HL-60 (cell line): ENCODE data around the gene BICDL2.

Experiments used
- DNase-seq, 2 experiments: peaks; one replicate each; pipeline ENCODE4 v3.0.0-alpha.2; 2010 to 2020; ENCODE audit warnings: low read depth in 1 of 2, low spot score in 1 of 2
- H3K27ac ChIP-seq: fragments of 250-450 bp; sonication (Bioruptor Pico); replicated peaks from 2 replicates; pipeline ENCODE4 v1.5.1; 2020; ENCODE audit warnings: mild to moderate bottlenecking, moderate library complexity
- H3K27me3 ChIP-seq: fragments of 250-450 bp; sonication (Bioruptor Pico); 2 replicates; pipeline ENCODE4 v1.5.1; 2021; ENCODE audit warnings: mild to moderate bottlenecking, moderate library complexity; ENCODE audit not compliant: insufficient read depth, poor library complexity, severe bottlenecking
- H3K4me3 ChIP-seq: replicated peaks from 2 replicates; pipeline ENCODE4 v1.5.1; 2011; ENCODE audit warnings: mild to moderate bottlenecking, control low read depth, low read length; ENCODE audit not compliant: insufficient read depth
- CTCF ChIP-seq: IDR thresholded peaks from one replicate; pipeline ENCODE4 v1.5.1; 2011; ENCODE audit warnings: low read length, control low read depth, inconsistent platforms; ENCODE audit not compliant: insufficient read depth
- GABPA ChIP-seq: IDR thresholded peaks from 2 replicates; pipeline ENCODE4 v1.6.1; 2012; ENCODE audit warnings: low read depth
- POLR2AphosphoS5 ChIP-seq: IDR thresholded peaks from 2 replicates; pipeline ENCODE4 v1.6.1; 2012; ENCODE audit warnings: low read depth
- REST ChIP-seq: IDR thresholded peaks from 2 replicates; pipeline ENCODE4 v1.6.1; 2012; ENCODE audit warnings: low read depth; ENCODE audit not compliant: insufficient replicate concordance
- SPI1 ChIP-seq: IDR thresholded peaks from 2 replicates; pipeline ENCODE4 v1.6.1; 2012; ENCODE audit warnings: low read depth, mild to moderate bottlenecking, borderline replicate concordance

The BICDL2 gene

GRCh38 chr16:3035972-3036725, 595 bp downstream of the BICDL2 start:
- H3K4me3 ChIP-seq = no peak overlapping the region

GRCh38 chr16:3035289-3035971, 1.3 kb downstream of the BICDL2 start:
- no peak for DNase-seq
- H3K4me3 ChIP-seq = no peak overlapping the region
- H3K27me3 ChIP-seq = peaks cover 53% of the 10 kb centered on the region
- no peak for TF ChIP-seq SPI1
- TF ChIP-seq REST = no peak
- TF ChIP-seq POLR2AphosphoS5 = no peak
- no peak for TF ChIP-seq CTCF
- no peak for TF ChIP-seq GABPA
- no peak overlapping the region for H3K27ac ChIP-seq

More at GRCh38 chr16:3035972-3036725, 595 bp downstream of the BICDL2 start:
- TF ChIP-seq GABPA = no peak
- no peak for TF ChIP-seq CTCF
- TF ChIP-seq REST = no peak
- no peak for TF ChIP-seq SPI1
- TF ChIP-seq POLR2AphosphoS5 = no peak
- Histone ChIP-seq H3K27ac (no peak overlapping the region), H3K27me3 (peaks cover 51% of the 10 kb centered on the region)
- DNase-seq = no peak

- DNase-seq = no peak
- Histone ChIP-seq H3K27me3 (peaks cover 51% of the 10 kb centered on the region), H3K4me3 (no peak overlapping the region), H3K27ac (no peak overlapping the region)
- TF ChIP-seq CTCF (no peak), SPI1 (no peak), POLR2AphosphoS5 (no peak), GABPA (no peak), REST (no peak)
Observed at GRCh38 chr16:3032624-3033023, 4.1 kb downstream of the BICDL2 start.
